CD4-positive, alpha-beta T cell treated with Interleukin-2 at 100 ng/mL for 4 hours (primary cell): ENCODE results near the gene SLC24A1.
"Not testable (repeated sequence)": the region's sequence is repeated elsewhere in the genome, so short reads cannot be mapped to it uniquely, and the experiment has no call there.

Experiments used
- DNase-seq: peaks from one replicate; pipeline ENCODE4 v3.0.0-alpha.2; 2020; ENCODE audit warnings: low spot score

The SLC24A1 gene

GRCh38 chr15:65621638-65622037, at the start of gene SLC24A1:
SLC24A1 (plus strand) TSS chr15:65621938; CDS start chr15:65624081, 2,143 bp downstream.
- no peak for DNase-seq

- no peak for DNase-seq
Measured at GRCh38 chr15:65571971-65572370, 49.8 kb upstream of the SLC24A1 start.

GRCh38 chr15:65576664-65577063, 45.1 kb upstream of the SLC24A1 start:
- DNase-seq, result no peak

GRCh38 chr15:65577129-65577996, 44.4 kb upstream of the SLC24A1 start:
- no peak for DNase-seq

GRCh38 chr15:65578904-65579728, 42.6 kb upstream of the SLC24A1 start:
- no peak for DNase-seq

GRCh38 chr15:65579762-65580161, 42.0 kb upstream of the SLC24A1 start:
- DNase-seq, result no peak

GRCh38 chr15:65580287-65580686, 41.5 kb upstream of the SLC24A1 start:
- DNase-seq, result no peak

GRCh38 chr15:65583701-65584100, 38.0 kb upstream of the SLC24A1 start:
- DNase-seq, result peak; percentile 67

- no peak for DNase-seq
Measured at GRCh38 chr15:65584241-65584640, 37.5 kb upstream of the SLC24A1 start.

GRCh38 chr15:65587094-65587493, 34.6 kb upstream of the SLC24A1 start:
- no peak for DNase-seq

GRCh38 chr15:65595960-65596359, 25.8 kb upstream of the SLC24A1 start:
- DNase-seq, result no peak

GRCh38 chr15:65598468-65598867, 23.3 kb upstream of the SLC24A1 start:
- no peak for DNase-seq

GRCh38 chr15:65599677-65600076, 22.1 kb upstream of the SLC24A1 start:
- DNase-seq, result no peak

- no peak for DNase-seq
Measured at GRCh38 chr15:65603134-65603533, 18.6 kb upstream of the SLC24A1 start.

- no peak for DNase-seq
Measured at GRCh38 chr15:65603559-65603958, 18.2 kb upstream of the SLC24A1 start.

GRCh38 chr15:65610871-65611718, 10.6 kb upstream of the SLC24A1 start, which contains the start of gene INTS14:
INTS14 (minus strand) TSS chr15:65611131; CDS start chr15:65607380, 3,751 bp downstream.
- peak; percentile 94 for DNase-seq

- DNase-seq, result no peak
Measured at GRCh38 chr15:65611888-65612615, 9.7 kb upstream of the SLC24A1 start.

- DNase-seq, result peak; percentile 11
Measured at GRCh38 chr15:65612616-65612946, 9.2 kb upstream of the SLC24A1 start.

GRCh38 chr15:65612949-65613744, 8.6 kb upstream of the SLC24A1 start:
- no peak for DNase-seq

- not testable (repeated sequence) for DNase-seq
Measured at GRCh38 chr15:65615887-65616286, 5.9 kb upstream of the SLC24A1 start.
